ENCODE measurements around the gene CCT7. TPM values are rescaled to one million over a fixed set of nuclear protein-coding genes. Genes with fewer than 3 reads are reported as not detected.

Gene CCT7
- total and polyA plus RNA-seq, 2 experiments from 2014 or later: 287 to 642 TPM

GRCh38 chr2:73210019-73210418, 24.1 kb upstream of the CCT7 start:
- DNase-seq (ENCODE audit: low spot score): no peak
- Histone ChIP-seq H3K27ac (ENCODE audit: low read depth) (no peak overlapping the region), H3K4me2 (no peak overlapping the region), H3K27me3 (ENCODE audit: insufficient read depth) (peaks cover 17% of the 10 kb centered on the region), H3K9me2 (ENCODE audit: insufficient read depth) (no peaks in the 10 kb centered on the region), H2AFZ (no peak overlapping the region), H3K79me2 (replicated peaks; ENCODE audit: insufficient read depth) (peaks cover 6% of the 10 kb centered on the region), H3F3A (replicated peaks; ENCODE audit: low read depth) (no peaks in the 10 kb centered on the region), H4K20me1 (replicated peaks; ENCODE audit: insufficient read depth) (no peaks in the 10 kb centered on the region), H3K4me3 (no peak overlapping the region), H3K36me3 (ENCODE audit: insufficient read depth) (no peaks in the 10 kb centered on the region), H3K4me1 (ENCODE audit: insufficient read depth) (peaks cover 5% of the 10 kb centered on the region; the same call in 1 of the 2 replicates)
- Mint-ChIP-seq H3K4me3 (no peak overlapping the region), H3K36me3 (ENCODE audit: low read depth) (no peaks in the 10 kb centered on the region), H3K27me3 (ENCODE audit: insufficient read depth, low read depth, poor library complexity) (peaks cover 14% of the 10 kb centered on the region), H3K9me3 (no peaks in the 10 kb centered on the region), H3K27ac (no peak overlapping the region), H3K4me1 (peaks cover 16% of the 10 kb centered on the region; the same call in 2 of the 3 replicates)
- TF ChIP-seq EZH2 (IDR thresholded peaks at IDR 0.05; ENCODE audit: low read depth, unreplicated experiment) (no peak), CREB1 (CRISPR knock-in tag; IDR thresholded peaks at IDR 0.05; ENCODE audit: low read depth) (no peak), POLR2AphosphoS5 (IDR thresholded peaks at IDR 0.05; ENCODE audit: low read depth) (no peak), REST (IDR thresholded peaks at IDR 0.05; ENCODE audit: unreplicated experiment) (no peak), EZH2phosphoT487 (IDR thresholded peaks at IDR 0.05; ENCODE audit: unreplicated experiment) (no peak), ZNF114 (CRISPR knock-in tag; IDR thresholded peaks at IDR 0.05) (no peak), ZNF331 (CRISPR knock-in tag; IDR thresholded peaks at IDR 0.05; ENCODE audit: low read depth) (no peak), STAT1 (IDR thresholded peaks at IDR 0.05; ENCODE audit: unreplicated experiment) (no peak), NANOG (IDR thresholded peaks at IDR 0.05; ENCODE audit: borderline replicate concordance) (no peak), JUNB (IDR thresholded peaks at IDR 0.05; ENCODE audit: unreplicated experiment) (no peak)
- TF ChIP-seq, protein P1, sequence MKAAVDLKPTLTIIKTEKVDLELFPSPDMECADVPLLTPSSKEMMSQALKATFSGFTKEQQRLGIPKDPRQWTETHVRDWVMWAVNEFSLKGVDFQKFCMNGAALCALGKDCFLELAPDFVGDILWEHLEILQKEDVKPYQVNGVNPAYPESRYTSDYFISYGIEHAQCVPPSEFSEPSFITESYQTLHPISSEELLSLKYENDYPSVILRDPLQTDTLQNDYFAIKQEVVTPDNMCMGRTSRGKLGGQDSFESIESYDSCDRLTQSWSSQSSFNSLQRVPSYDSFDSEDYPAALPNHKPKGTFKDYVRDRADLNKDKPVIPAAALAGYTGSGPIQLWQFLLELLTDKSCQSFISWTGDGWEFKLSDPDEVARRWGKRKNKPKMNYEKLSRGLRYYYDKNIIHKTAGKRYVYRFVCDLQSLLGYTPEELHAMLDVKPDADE (IDR thresholded peaks at IDR 0.05): no peak
- TF ChIP-seq, protein P2, sequence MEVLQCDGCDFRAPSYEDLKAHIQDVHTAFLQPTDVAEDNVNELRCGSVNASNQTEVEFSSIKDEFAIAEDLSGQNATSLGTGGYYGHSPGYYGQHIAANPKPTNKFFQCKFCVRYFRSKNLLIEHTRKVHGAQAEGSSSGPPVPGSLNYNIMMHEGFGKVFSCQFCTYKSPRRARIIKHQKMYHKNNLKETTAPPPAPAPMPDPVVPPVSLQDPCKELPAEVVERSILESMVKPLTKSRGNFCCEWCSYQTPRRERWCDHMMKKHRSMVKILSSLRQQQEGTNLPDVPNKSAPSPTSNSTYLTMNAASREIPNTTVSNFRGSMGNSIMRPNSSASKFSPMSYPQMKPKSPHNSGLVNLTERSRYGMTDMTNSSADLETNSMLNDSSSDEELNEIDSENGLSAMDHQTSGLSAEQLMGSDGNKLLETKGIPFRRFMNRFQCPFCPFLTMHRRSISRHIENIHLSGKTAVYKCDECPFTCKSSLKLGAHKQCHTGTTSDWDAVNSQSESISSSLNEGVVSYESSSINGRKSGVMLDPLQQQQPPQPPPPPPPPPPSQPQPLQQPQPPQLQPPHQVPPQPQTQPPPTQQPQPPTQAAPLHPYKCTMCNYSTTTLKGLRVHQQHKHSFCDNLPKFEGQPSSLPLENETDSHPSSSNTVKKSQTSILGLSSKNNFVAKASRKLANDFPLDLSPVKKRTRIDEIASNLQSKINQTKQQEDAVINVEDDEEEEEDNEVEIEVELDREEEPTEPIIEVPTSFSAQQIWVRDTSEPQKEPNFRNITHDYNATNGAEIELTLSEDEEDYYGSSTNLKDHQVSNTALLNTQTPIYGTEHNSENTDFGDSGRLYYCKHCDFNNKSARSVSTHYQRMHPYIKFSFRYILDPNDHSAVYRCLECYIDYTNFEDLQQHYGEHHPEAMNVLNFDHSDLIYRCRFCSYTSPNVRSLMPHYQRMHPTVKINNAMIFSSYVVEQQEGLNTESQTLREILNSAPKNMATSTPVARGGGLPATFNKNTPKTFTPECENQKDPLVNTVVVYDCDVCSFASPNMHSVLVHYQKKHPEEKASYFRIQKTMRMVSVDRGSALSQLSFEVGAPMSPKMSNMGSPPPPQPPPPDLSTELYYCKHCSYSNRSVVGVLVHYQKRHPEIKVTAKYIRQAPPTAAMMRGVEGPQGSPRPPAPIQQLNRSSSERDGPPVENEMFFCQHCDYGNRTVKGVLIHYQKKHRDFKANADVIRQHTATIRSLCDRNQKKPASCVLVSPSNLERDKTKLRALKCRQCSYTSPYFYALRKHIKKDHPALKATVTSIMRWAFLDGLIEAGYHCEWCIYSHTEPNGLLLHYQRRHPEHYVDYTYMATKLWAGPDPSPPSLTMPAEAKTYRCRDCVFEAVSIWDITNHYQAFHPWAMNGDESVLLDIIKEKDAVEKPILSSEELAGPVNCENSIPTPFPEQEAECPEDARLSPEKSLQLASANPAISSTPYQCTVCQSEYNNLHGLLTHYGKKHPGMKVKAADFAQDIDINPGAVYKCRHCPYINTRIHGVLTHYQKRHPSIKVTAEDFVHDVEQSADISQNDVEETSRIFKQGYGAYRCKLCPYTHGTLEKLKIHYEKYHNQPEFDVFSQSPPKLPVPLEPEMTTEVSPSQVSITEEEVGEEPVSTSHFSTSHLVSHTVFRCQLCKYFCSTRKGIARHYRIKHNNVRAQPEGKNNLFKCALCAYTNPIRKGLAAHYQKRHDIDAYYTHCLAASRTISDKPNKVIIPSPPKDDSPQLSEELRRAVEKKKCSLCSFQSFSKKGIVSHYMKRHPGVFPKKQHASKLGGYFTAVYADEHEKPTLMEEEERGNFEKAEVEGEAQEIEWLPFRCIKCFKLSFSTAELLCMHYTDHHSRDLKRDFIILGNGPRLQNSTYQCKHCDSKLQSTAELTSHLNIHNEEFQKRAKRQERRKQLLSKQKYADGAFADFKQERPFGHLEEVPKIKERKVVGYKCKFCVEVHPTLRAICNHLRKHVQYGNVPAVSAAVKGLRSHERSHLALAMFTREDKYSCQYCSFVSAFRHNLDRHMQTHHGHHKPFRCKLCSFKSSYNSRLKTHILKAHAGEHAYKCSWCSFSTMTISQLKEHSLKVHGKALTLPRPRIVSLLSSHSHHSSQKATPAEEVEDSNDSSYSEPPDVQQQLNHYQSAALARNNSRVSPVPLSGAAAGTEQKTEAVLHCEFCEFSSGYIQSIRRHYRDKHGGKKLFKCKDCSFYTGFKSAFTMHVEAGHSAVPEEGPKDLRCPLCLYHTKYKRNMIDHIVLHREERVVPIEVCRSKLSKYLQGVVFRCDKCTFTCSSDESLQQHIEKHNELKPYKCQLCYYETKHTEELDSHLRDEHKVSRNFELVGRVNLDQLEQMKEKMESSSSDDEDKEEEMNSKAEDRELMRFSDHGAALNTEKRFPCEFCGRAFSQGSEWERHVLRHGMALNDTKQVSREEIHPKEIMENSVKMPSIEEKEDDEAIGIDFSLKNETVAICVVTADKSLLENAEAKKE (CRISPR knock-in tag; IDR thresholded peaks at IDR 0.05): no peak
- TF ChIP-seq, protein P3, sequence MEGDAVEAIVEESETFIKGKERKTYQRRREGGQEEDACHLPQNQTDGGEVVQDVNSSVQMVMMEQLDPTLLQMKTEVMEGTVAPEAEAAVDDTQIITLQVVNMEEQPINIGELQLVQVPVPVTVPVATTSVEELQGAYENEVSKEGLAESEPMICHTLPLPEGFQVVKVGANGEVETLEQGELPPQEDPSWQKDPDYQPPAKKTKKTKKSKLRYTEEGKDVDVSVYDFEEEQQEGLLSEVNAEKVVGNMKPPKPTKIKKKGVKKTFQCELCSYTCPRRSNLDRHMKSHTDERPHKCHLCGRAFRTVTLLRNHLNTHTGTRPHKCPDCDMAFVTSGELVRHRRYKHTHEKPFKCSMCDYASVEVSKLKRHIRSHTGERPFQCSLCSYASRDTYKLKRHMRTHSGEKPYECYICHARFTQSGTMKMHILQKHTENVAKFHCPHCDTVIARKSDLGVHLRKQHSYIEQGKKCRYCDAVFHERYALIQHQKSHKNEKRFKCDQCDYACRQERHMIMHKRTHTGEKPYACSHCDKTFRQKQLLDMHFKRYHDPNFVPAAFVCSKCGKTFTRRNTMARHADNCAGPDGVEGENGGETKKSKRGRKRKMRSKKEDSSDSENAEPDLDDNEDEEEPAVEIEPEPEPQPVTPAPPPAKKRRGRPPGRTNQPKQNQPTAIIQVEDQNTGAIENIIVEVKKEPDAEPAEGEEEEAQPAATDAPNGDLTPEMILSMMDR (conservative IDR thresholded peaks at IDR 0.05; ENCODE audit: low read depth in 2 of 2): no peak
- no peak for ATAC-seq
